GM13977 (cell line): Measurements from ENCODE around the gene PDCD4.

Source experiments
- DNase-seq: peaks from one replicate; pipeline ENCODE4 v3.0.0; 2012; ENCODE audit warnings: low spot score
- CTCF ChIP-seq: IDR thresholded peaks from 2 replicates; pipeline ENCODE4 v1.5.1; 2012; ENCODE audit warnings: mild to moderate bottlenecking, control low read depth; ENCODE audit not compliant: insufficient read depth; ENCODE audit errors: extremely low read depth, missing control alignments
- in situ Hi-C: fragments of 300-500 bp; cut with MboI; formaldehyde crosslinking; loops from one replicate; pipeline ENCODE4 v1.12.0; 2022; ENCODE audit warnings: low sequenced_read_pairs, low pct_unique_long_range_greater_than_20kb, mixed read lengths, inconsistent platforms; ENCODE audit not compliant: unreplicated experiment

The PDCD4 gene

GRCh38 chr10:110880012-110880411, 8.3 kb downstream of the PDCD4 start:
- in situ Hi-C loops = loop anchor here (10.0 kb wide), 1 partner anchor 135 kb away; no protein-coding TSS in a partner anchor
- DNase-seq = no peak
- TF ChIP-seq CTCF = no peak

GRCh38 chr10:110881247-110881646, 9.5 kb downstream of the PDCD4 start:
- in situ Hi-C loops = loop anchor here (10.0 kb wide), 1 partner anchor 136 kb away; no protein-coding TSS in a partner anchor
- no peak for DNase-seq
- TF ChIP-seq CTCF = no peak

GRCh38 chr10:110881905-110882304, 10.2 kb downstream of the PDCD4 start:
- no peak for DNase-seq
- TF ChIP-seq CTCF = no peak
- in situ Hi-C loops = loop anchor here (10.0 kb wide), 1 partner anchor 137 kb away; no protein-coding TSS in a partner anchor

GRCh38 chr10:110883924-110884323, 12.2 kb downstream of the PDCD4 start:
- in situ Hi-C loops = loop anchor here (10.0 kb wide), 1 partner anchor 139 kb away; no protein-coding TSS in a partner anchor
- DNase-seq = no peak
- TF ChIP-seq CTCF = no peak

GRCh38 chr10:110885932-110886674, 14.4 kb downstream of the PDCD4 start:
- DNase-seq = no peak
- TF ChIP-seq CTCF = no peak
- in situ Hi-C loops = loop anchor here (10.0 kb wide), 1 partner anchor 141 kb away; no protein-coding TSS in a partner anchor

GRCh38 chr10:110887560-110887959, 15.8 kb downstream of the PDCD4 start:
- no peak for TF ChIP-seq CTCF
- in situ Hi-C loops = loop anchor here (10.0 kb wide), 1 partner anchor 143 kb away; no protein-coding TSS in a partner anchor
- DNase-seq = no peak
